ENCODE data around the gene CCNDBP1. TPM values are rescaled to one million over a fixed set of nuclear protein-coding genes. Genes with fewer than 3 reads are reported as not detected.
"Not testable (repeated sequence)": the region's sequence is repeated elsewhere in the genome, so short reads cannot be mapped to it uniquely, and the experiment has no call there.

The CCNDBP1 gene
- total and polyA plus RNA-seq, 10 donors, result 54.6 to 99.2 (median 68.4) TPM

DNA sequence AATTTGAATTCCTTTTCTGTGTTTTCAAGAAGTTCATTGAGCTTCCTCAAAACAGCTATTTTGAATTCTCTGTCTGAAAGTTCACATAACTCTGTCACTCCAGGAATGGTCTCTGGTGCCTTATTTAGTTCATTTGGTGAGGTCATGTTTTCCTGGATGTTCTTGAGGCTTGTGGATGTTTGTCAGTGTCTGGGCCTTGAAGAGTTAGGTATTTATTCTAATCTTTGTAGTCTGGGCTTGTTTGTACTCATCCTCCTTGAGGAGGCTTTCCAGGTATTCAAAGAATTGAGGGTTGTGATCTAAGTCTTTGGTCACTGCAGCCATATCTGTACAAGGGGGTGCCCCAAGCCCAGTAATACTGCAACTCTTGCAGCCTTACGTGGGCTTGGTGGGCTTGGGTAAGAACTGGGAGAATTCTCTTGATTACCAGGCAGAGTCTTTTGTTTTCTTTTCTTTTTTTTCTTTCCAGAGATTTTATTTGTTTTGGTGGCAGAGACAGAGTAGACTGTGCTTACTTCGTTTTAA, 19.3 kb upstream of the CCNDBP1 start:
- Histone ChIP-seq H3K9me3 (peaks cover 0 to 4% (median 0%) of the 10 kb centered on the region in 8 donors), H3K27me3 (replicated peaks in 1 of 7) (no peaks in the 10 kb centered on the region), H3K27ac (no peak overlapping the region), H3K36me3 (peaks cover 0 to 93% (median 46%) of the 10 kb centered on the region in 6 donors), H3K4me3 (no peak overlapping the region), H3K4me1 (no peaks in the 10 kb centered on the region)
- TF ChIP-seq, protein P1, sequence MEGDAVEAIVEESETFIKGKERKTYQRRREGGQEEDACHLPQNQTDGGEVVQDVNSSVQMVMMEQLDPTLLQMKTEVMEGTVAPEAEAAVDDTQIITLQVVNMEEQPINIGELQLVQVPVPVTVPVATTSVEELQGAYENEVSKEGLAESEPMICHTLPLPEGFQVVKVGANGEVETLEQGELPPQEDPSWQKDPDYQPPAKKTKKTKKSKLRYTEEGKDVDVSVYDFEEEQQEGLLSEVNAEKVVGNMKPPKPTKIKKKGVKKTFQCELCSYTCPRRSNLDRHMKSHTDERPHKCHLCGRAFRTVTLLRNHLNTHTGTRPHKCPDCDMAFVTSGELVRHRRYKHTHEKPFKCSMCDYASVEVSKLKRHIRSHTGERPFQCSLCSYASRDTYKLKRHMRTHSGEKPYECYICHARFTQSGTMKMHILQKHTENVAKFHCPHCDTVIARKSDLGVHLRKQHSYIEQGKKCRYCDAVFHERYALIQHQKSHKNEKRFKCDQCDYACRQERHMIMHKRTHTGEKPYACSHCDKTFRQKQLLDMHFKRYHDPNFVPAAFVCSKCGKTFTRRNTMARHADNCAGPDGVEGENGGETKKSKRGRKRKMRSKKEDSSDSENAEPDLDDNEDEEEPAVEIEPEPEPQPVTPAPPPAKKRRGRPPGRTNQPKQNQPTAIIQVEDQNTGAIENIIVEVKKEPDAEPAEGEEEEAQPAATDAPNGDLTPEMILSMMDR (IDR thresholded peaks at IDR 0.05 in 8 of 11, conservative IDR thresholded peaks at IDR 0.05 in 3 of 11), result no peak
- TF ChIP-seq POLR2A (IDR thresholded peaks at IDR 0.05) (no peak), POLR2AphosphoS5 (IDR thresholded peaks at IDR 0.05) (no peak)
- intact Hi-C loops (cut with DNase I; ENCODE audit: low total_unique reads), result no loop called here
- DNase-seq, result no peak
- 93 to 100% (median 96%) methylated on average over 1 to 2 of the region's 2 CpGs for WGBS, 5 donors

DNA sequence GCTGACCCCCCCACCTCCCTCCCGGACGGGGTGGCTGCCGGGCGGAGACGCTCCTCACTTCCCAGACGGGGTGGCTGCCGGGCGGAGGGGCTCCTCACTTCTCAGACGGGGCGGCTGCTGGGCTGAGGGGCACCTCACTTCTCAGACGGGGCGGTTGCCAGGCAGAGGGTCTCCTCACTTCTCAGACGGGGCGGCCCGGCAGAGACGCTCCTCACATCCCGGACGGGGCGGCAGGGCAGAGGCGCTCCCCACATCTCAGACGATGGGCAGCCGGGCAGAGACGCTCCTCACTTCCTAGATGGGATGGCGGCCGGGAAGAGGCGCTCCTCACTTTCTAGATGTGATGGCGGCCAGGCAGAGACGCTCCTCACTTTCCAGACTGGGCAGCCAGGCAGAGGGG, 17.9 kb upstream of the CCNDBP1 start:
- H3K27ac ChIP-seq; H3K4me3 ChIP-seq; H3K27me3 ChIP-seq (replicated peaks in 1 of 7); DNase-seq; H3K4me1 ChIP-seq; intact Hi-C loops (cut with DNase I; ENCODE audit: low total_unique reads): not testable (repeated sequence)
- peaks cover 0 to 16% (median 5%) of the 10 kb centered on the region in 8 donors for H3K9me3 ChIP-seq
- 96 to 99% (median 98%) methylated on average over 15 to 28 of the region's 28 CpGs for WGBS, 5 donors
- peaks cover 0 to 93% (median 42%) of the 10 kb centered on the region in 6 donors for H3K36me3 ChIP-seq

DNA sequence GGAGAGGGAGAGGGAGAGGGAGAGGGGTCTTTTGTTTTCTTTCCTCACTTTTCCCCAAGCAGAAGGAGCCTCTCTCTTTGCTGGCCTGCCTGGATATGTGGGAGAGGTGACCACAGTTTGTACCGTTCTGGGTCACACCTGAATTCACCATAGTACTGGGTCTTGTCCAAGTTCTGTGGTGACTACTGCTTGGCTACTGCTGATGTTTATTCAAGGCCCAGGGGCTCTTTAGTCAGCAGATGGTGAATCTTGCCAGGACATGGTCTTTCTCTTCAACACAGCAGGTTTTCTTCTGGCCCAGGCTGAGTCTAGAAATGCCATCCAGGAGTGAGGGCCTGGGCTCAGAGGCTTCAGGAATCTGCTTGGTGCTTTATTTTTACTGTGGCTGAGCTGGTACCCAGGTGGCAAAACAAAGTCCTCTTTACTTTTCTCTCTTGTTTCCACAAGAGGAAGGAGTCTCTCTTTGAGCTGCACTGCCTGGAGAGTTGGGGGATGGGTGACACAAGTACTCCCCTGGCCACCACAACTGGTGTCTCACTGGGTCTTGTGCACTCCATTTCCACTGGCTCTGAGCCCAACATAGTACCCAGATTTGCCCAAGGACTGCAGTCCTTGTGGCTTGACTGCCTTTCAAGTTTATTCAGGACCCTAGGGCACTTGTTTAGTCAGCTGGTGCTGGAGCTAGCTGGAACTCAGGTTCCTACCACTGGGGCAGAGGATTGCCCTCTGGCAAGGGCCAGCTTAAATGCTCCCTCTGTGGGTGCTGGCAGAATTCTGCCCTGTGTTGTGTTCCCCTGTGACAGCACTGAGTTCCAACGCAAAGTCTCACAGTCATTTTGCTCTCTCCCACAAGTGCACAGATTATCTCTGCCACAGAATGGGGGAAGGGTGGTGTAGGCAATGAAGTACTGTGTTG, 16.8 kb upstream of the CCNDBP1 start:
- no peak for TF ChIP-seq POLR2AphosphoS5 (IDR thresholded peaks at IDR 0.05)
- TF ChIP-seq POLR2A (IDR thresholded peaks at IDR 0.05), result no peak
- TF ChIP-seq, protein P1 (IDR thresholded peaks at IDR 0.05 in 8 of 11, conservative IDR thresholded peaks at IDR 0.05 in 3 of 11), result no peak
- 81 to 97% (median 83%) methylated on average over 2 of the region's 2 CpGs for WGBS, 5 donors

DNA sequence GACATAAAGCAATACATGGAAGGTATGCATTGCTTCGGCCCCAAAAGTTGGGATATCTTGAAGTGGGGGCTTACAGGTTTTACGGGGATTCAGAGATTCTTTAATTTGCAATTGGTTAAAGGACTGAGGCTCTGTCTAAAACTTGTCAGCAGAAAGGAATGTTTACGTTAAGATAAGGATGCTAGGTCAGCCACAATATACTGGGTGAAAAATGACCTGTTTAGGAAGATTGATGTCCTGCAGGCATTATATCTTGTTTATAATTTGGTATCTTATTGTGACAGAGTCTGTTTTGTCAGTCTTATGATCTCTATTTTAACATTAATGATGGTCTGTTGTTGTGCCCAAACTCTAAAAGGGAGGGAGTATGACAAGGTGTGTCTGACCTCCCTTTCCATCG, 15.3 kb upstream of the CCNDBP1 start:
- Histone ChIP-seq H3K4me1 (no peaks in the 10 kb centered on the region), H3K27ac (no peak overlapping the region), H3K27me3 (replicated peaks in 1 of 7) (no peaks in the 10 kb centered on the region), H3K36me3 (peaks cover 0 to 93% (median 40%) of the 10 kb centered on the region in 6 donors), H3K4me3 (no peak overlapping the region), H3K9me3 (peaks cover 0 to 19% (median 8%) of the 10 kb centered on the region in 8 donors)
- TF ChIP-seq POLR2A (IDR thresholded peaks at IDR 0.05) (no peak), POLR2AphosphoS5 (IDR thresholded peaks at IDR 0.05) (no peak)
- TF ChIP-seq, protein P1 (IDR thresholded peaks at IDR 0.05 in 8 of 11, conservative IDR thresholded peaks at IDR 0.05 in 3 of 11), result no peak
- no peak for DNase-seq
- 86 to 92% (median 89%) methylated on average over 4 of the region's 4 CpGs for WGBS, 5 donors
- intact Hi-C loops (cut with DNase I; ENCODE audit: low total_unique reads), result no loop called here

More for the DNA sequence above, 16.8 kb upstream of the CCNDBP1 start:
- Histone ChIP-seq H3K4me3 (no peak overlapping the region), H3K9me3 (peaks cover 0 to 19% (median 8%) of the 10 kb centered on the region in 8 donors), H3K27me3 (replicated peaks in 1 of 7) (no peaks in the 10 kb centered on the region), H3K27ac (no peak overlapping the region), H3K4me1 (no peaks in the 10 kb centered on the region), H3K36me3 (peaks cover 0 to 93% (median 42%) of the 10 kb centered on the region in 6 donors)
- intact Hi-C loops (cut with DNase I; ENCODE audit: low total_unique reads), result no loop called here
- DNase-seq, result no peak

DNA sequence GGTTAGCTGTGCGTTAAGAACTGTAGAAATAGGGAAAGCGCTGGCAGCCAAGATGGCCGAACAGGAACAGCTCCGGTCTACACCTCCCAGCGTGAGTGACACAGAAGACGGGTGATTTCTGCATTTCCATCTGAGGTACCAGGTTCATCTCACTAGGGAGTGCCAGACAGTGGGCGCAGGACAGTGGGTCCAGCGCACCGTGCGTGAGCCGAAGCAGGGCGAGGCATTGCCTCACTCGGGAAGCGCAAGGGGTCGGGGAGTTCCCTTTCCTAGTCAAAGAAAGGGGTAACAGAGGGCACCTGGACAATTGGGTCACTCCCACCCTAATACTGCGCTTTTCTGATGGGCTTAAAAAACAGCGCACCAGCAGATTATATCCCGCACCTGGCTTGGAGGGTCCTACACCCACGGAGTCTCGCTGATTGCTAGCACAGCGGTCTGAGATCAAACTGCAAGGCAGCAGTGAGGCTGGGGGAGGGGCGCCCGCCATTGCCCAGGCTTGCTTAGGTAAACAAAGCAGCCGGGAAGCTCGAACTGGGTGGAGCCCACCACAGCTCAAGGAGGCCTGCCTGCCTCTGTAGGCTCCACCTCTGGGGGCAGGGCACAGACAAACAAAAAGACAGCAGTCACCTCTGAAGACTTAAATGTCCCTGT, 9.4 kb upstream of the CCNDBP1 start:
- DNase-seq; H3K4me3 ChIP-seq; intact Hi-C loops (cut with DNase I; ENCODE audit: low total_unique reads); H3K27ac ChIP-seq; H3K27me3 ChIP-seq (replicated peaks in 1 of 7); H3K4me1 ChIP-seq: not testable (repeated sequence)
- 94 to 98% (median 96%) methylated on average over 21 to 24 of the region's 25 CpGs for WGBS, 5 donors
- Histone ChIP-seq H3K36me3 (peaks cover 0 to 89% (median 31%) of the 10 kb centered on the region in 6 donors), H3K9me3 (peaks cover 0 to 18% (median 8%) of the 10 kb centered on the region in 8 donors)

DNA sequence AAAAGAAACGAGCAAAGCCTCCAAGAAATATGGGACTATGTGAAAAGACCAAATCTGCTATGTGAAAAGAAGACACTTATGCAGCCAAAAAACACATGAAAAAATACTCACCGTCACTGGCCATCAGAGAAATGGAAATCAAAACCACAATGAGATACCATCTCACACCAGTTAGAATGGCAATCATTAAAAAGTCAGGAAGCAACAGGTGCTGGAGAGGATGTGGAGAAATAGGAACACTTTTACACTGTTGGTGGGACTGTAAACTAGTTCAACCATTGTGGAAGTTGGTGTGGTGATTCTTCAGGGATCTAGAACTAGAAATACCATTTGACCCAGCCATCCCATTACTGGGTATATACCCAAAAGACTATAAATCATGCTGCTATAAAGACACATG, 8.1 kb upstream of the CCNDBP1 start:
- H3K4me3 ChIP-seq; H3K9me3 ChIP-seq; H3K27me3 ChIP-seq (replicated peaks in 1 of 7); intact Hi-C loops (cut with DNase I; ENCODE audit: low total_unique reads); H3K27ac ChIP-seq; DNase-seq; H3K4me1 ChIP-seq: not testable (repeated sequence)
- 81 to 95% (median 88%) methylated on average over 2 of the region's 2 CpGs for WGBS, 5 donors
- peaks cover 0 to 89% (median 29%) of the 10 kb centered on the region in 6 donors for H3K36me3 ChIP-seq
